ENCODE measurements around the gene SLC66A2.

The SLC66A2 gene

DNA sequence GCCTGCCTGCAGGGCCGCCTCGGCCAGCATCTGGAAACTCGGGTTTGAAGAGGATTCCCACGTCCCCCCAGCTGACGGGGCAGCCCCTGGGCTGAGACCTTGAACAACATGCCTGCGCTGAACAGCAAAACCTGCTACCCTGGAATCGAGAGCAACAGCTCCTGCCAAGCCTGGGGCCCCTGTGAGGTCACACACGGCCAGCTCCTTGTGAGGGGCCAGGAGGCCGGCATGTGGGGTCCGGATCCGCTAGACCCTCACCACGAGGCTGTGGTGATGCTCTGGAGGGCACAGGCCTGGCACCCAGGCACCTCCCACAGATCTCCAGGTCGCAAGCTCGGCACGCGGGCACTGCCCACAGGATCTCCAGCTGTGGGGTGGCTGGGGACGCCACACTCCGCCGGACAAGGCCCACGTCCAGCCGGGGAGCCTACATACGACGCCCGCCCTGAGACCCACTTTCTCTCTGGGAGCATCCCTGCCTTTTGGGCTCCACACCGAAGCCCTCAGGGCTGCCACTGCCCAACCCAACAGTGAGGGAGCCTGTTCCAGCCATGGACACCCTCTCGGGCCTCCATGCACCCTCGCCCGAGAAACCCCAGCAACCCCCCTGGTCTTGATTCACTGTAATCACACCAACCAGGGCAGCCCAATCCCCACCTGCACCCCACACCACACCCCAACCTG lies 34.1 kb downstream of the SLC66A2 start:
- no peak for DNase-seq

- DNase-seq: no peak
Measured at GRCh38 chr18:79916546-79917168, 34.8 kb downstream of the SLC66A2 start.

GRCh38 chr18:79916128-79916494 lies 35.3 kb downstream of the SLC66A2 start:
- DNase-seq: no peak

- DNase-seq: no peak
Measured at GRCh38 chr18:79915161-79916127, 36.0 kb downstream of the SLC66A2 start.

DNA sequence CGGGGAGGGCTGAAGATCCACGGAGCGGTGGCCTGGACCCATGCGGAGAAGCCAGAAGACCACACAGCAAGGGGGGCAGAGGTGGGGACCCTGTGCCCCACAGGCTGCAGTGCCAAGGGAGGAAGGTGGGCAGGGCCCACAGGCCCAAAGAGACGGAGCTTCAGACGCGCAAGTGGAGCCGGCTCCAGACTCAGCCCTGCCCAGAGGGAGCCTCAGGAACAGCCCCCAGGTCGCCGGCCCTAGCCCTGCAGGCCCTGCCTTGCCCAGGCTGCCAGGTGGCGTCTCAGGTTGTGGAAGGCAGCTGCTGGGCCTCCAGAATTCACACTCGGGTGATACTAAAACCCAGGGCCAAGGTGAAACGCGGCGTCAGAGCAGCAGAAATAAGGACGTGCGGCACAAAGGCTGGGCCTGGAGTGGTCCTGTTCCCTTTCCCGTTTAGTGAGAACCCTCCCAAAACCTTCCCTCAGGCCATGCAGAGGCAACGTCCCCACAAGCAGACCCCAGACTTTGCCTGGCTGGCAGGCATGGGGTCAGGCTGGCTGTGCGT lies 36.8 kb downstream of the SLC66A2 start:
- no peak for DNase-seq

GRCh38 chr18:79912994-79913831 lies 38.2 kb downstream of the SLC66A2 start:
- no peak for DNase-seq

- DNase-seq: no peak
Measured at GRCh38 chr18:79912409-79912991, 39.0 kb downstream of the SLC66A2 start.

- no peak for DNase-seq
Measured at GRCh38 chr18:79911344-79912270, 39.8 kb downstream of the SLC66A2 start.

DNA sequence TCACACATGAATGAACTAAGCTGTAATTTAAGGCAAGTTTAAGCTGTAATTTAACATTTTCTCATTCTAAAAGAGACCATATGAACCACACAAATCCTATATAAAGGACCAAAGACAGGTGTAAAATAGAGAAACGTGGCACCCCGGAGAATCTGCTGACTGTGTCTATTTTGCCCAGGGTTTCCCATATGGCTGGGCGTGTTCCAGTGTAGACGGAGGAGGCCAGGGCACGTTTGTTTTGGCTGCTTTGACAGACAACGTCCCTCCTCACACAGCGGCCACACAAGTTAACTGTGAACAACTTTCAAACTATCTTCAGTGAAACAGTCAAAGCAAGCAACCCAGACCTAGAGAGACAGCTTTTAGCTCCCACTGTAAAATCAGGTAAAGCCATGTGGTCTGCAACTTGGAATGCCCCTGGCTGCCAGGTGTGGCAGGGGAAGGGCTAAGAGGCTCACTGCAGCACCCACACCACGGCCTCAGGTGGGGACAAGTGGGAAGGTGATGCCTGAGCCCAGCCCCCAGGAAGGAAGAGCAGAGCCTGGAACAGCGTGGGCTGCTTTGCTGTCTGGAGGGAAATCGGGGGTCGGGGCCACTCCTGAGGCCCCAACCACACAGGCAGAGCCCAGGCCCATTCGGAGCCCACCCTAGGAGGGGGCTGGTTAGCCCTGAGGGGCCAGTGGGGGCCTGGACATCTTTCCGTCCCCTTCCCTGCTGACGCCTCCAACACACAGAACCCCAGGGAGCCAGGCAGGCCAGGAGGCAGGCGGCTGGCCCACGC lies 40.7 kb downstream of the SLC66A2 start:
- no peak for DNase-seq

- no peak for DNase-seq
Measured at GRCh38 chr18:79906706-79907105, 44.7 kb downstream of the SLC66A2 start.

DNA sequence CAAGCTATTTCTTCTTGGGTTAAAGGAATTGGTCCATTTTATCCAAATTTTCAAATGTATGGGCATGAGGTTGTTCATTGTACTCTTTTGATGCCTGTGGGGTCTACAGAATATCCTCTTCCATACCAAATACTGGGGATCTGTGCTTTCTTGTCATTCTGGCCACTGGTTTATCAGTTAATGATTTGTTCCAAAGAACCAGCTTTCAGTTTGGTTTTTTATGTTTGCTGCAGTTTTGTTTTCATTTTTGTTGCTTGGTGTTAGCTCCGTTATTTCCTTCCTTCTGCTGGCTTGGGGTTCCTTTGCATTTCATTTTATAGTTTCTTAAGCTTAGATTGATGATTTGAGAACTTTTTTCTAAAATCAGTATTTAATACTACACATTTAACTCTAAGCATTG lies 45.5 kb downstream of the SLC66A2 start:
- DNase-seq: no peak

GRCh38 chr18:79905389-79905911 lies 46.0 kb downstream of the SLC66A2 start:
- DNase-seq: no peak

DNA sequence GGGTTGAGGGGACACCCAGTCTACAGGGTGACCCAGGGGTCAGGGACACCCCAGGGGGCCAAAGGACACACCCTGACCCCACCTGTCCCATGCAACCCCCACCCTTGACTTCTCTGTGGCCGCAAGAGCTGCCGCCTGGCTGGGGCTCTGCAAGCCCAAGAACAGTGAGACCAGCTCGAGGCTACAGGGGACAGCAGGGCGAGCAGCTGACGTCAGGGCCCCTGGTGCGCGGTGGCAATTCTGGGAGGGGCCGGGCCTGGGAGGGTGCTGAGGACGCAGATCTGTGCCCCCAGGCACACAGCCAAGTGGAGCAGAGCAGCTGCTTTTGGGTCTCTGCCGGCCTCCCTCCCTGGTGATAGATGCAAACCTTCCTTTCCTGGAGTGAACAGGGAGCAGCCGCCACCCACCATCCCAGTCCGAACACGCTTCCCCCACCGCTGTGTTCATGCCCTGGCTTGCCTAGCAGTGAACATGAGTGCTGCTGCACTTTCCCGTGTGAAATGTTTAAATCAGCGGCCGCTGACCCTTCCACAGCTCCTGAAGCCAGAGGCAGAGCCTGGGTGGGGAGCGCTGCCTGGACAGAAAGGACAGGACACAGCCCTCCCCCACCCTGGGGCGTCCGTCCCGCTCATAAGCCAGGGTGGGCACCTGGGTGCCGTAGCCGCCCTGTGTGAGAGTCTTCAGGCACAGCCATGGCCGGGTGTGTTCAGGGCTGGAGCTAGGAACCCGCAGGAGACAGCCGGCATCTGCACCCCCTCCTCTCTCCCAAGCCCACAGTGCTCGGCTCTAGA lies 46.9 kb downstream of the SLC66A2 start:
- DNase-seq: no peak

- no peak for DNase-seq
Measured at GRCh38 chr18:79903787-79904356, 47.6 kb downstream of the SLC66A2 start.

DNA sequence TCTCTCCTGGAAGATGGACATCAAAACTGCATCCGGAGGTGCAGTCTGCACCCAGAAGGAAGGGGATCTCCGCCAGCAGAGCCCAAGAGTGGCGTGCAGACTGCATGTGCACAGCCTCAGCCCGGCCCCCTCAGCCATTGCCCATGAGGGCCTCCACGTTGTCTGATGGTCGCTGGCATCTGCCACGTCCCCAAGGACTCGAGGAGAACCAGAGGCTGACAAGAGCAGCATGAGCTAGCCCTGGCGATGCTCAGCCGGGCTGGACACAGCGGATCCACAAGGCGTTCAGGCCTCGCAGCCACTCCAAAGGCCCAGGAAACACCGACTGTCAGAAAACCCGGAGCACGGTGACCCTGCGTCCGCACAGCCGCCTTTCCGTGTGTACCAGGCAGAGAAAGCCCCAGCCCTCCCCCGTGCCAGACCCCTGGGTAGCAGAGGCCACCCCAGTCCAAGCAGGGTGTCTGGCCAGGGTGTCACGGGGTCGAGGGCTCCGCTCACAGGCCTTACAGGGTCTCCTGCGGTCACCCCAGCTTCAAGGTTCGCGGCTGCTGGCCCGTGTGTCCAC lies 48.3 kb downstream of the SLC66A2 start:
- DNase-seq: no peak

- DNase-seq: no peak
Measured at GRCh38 chr18:79902640-79903039, 48.8 kb downstream of the SLC66A2 start.

DNA sequence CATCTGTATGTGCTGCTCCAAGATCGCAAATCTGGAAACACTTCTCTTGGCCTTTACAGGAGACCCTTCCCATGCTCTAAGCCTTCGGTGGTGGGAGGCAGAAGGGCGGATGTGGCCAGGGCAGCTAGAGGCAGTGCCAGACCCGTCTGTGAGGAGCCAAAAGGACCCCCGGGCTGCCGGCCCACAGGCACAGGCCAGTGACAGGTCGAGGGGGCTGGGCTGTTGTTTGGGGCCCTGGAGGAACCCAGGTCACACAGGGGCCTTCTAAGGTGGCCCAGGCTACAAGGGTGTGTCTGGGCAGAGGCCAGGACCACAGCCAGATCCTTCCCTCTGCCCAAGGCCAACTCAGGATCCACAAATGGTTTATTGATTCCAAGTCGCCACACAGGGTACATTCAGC lies 49.4 kb downstream of the SLC66A2 start:
- no peak for DNase-seq

GRCh38 chr18:79901665-79902064 lies 49.8 kb downstream of the SLC66A2 start:
- no peak for DNase-seq

All from NCI-H1048 (cell line).